Upper lobe of left lung (tissue), 6 donors: ENCODE results near the gene SEPSECS. TPM values are rescaled to one million over a fixed set of nuclear protein-coding genes. Genes with fewer than 3 reads are reported as not detected.
A peak's percentile ranks its signal among the peaks of the same experiment; 100 is the strongest.

Source experiments
- ATAC-seq, 2 donors: fragments of 200-7000 bp; cut with Tn5 transposase; one replicate each; pipeline ENCODE4 v1.9.1; 2022; ENCODE audit warnings: mild to moderate bottlenecking in 2 of 2, moderate library complexity in 2 of 2; ENCODE audit not compliant: low FRiP score in 2 of 2
- DNase-seq, 2 donors: peaks; one replicate each; pipeline ENCODE4 v3.0.0-alpha.2; 2019 to 2020
- H3K27ac ChIP-seq, 4 donors: fragments of 200-600 bp; sonication (generic); one replicate each; pipeline ENCODE4 v1.5.1; 2016 to 2019
- H3K27me3 ChIP-seq, 4 donors: fragments of 200-600 bp; sonication (generic); one replicate each; pipeline ENCODE4 v1.5.1; 2017 to 2019
- H3K36me3 ChIP-seq, 4 donors: fragments of 200-600 bp; sonication (generic); one replicate each; pipeline ENCODE4 v1.5.1; 2016 to 2019
- H3K4me1 ChIP-seq, 4 donors: fragments of 200-600 bp; sonication (generic); one replicate each; pipeline ENCODE4 v1.5.1; 2018 to 2019
- H3K4me3 ChIP-seq, 4 donors: fragments of 200-600 bp; sonication (generic); one replicate each; pipeline ENCODE4 v1.5.1; 2017 to 2019; ENCODE audit warnings: mild to moderate bottlenecking in 2 of 4, moderate library complexity in 1 of 4
- H3K9me3 ChIP-seq, 4 donors: fragments of 200-600 bp; sonication (generic); one replicate each; pipeline ENCODE4 v1.5.1; 2018 to 2019
- EP300 ChIP-seq, 4 donors: sonication (generic); formaldehyde crosslinking; IDR thresholded peaks; one replicate each; pipeline ENCODE4 v1.5.1; 2017; ENCODE audit warnings: antibody characterized with exemption in 4 of 4, control low read depth in 2 of 4
- POLR2A ChIP-seq, 4 donors: fragments of 450-650 bp; IDR thresholded peaks; one replicate each; pipeline ENCODE4 v1.5.1; 2016 to 2017; ENCODE audit warnings: antibody characterized with exemption in 4 of 4, mild to moderate bottlenecking in 2 of 4
- POLR2AphosphoS5 ChIP-seq, 2 donors: sonication (generic); formaldehyde crosslinking; IDR thresholded peaks; one replicate each; pipeline ENCODE4 v1.5.1; 2017; ENCODE audit warnings: antibody characterized with exemption in 2 of 2
- WGBS, 2 donors: methylation state at CpG; one replicate each; pipeline ENCODE4 v1.1.5; 2017 to 2018; 5-methylcytosine and 5-hydroxymethylcytosine counted together
- total RNA-seq, 6 donors: library from RNA; depleted of rRNA in 4 of 6; stranded (reverse); fragments of >200 nt in 4 of 6; gene quantifications; one replicate each; pipeline versions ENCODE4 v1.1.0 to v1.2.1, GENCODE V29; 2016 to 2021
- TF ChIP-seq, protein P1 (sequence below), 6 experiments: fragments of 450-650 bp in 4 of 6; fragments of 200-600 bp in 2 of 6; sonication (generic) in 2 of 6; IDR thresholded peaks; one replicate each; pipeline ENCODE4 v1.5.1; 2016 to 2019; ENCODE audit warnings: antibody characterized with exemption in 6 of 6
- donor health status: DM: no; HTN: no; CAD: no; lungs with moderate emphysema.
- donor health status: DM: no; HTN: yes; CAD: no; lungs with severe emphysema.

The SEPSECS gene
- total RNA-seq, 6 donors from 2014 or later, result 4.9 to 19.3 (median 8.9) TPM

GRCh38 chr4:25184056-25184455 is 23.8 kb upstream of the SEPSECS start:
- no peaks in the 10 kb centered on the region for H3K27me3 ChIP-seq
- H3K9me3 ChIP-seq, result no peaks in the 10 kb centered on the region
- DNase-seq (no peak), ATAC-seq (no peak)
- no peak overlapping the region for H3K4me3 ChIP-seq
- no peaks in the 10 kb centered on the region for H3K36me3 ChIP-seq
- WGBS, 2 donors, result 82 to 85% methylated on average over 4 of the region's 4 CpGs
- no peak overlapping the region for H3K27ac ChIP-seq
- TF ChIP-seq, protein P1, sequence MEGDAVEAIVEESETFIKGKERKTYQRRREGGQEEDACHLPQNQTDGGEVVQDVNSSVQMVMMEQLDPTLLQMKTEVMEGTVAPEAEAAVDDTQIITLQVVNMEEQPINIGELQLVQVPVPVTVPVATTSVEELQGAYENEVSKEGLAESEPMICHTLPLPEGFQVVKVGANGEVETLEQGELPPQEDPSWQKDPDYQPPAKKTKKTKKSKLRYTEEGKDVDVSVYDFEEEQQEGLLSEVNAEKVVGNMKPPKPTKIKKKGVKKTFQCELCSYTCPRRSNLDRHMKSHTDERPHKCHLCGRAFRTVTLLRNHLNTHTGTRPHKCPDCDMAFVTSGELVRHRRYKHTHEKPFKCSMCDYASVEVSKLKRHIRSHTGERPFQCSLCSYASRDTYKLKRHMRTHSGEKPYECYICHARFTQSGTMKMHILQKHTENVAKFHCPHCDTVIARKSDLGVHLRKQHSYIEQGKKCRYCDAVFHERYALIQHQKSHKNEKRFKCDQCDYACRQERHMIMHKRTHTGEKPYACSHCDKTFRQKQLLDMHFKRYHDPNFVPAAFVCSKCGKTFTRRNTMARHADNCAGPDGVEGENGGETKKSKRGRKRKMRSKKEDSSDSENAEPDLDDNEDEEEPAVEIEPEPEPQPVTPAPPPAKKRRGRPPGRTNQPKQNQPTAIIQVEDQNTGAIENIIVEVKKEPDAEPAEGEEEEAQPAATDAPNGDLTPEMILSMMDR (IDR thresholded peaks at IDR 0.05), result no peak
- TF ChIP-seq POLR2AphosphoS5 (IDR thresholded peaks at IDR 0.05), result no peak
- no peak for TF ChIP-seq POLR2A (IDR thresholded peaks at IDR 0.05)
- no peak for TF ChIP-seq EP300 (IDR thresholded peaks at IDR 0.05)
- H3K4me1 ChIP-seq, result no peaks in the 10 kb centered on the region

DNA sequence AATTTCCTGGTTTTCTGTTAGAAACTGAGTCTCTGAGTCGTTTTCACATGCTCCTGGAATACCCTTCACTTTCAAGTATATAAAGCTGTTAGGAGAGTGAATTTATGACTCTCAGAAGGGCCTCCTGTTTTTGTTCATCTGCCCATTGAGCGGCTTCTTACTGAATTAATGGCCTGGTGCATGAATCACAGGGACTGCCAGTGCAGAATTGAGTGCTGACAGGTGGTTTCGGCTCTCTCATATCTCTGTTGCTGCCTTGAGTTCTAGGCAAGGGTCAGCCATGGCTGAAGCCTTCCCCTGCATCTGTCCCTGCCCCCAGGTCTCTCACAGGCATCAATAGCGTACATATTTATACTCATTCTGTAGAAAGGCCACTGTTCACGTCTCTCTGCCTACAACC is 22.7 kb upstream of the SEPSECS start:
- TF ChIP-seq POLR2A (IDR thresholded peaks at IDR 0.05) (no peak), EP300 (IDR thresholded peaks at IDR 0.05) (no peak), POLR2AphosphoS5 (IDR thresholded peaks at IDR 0.05) (no peak)
- TF ChIP-seq, protein P1 (IDR thresholded peaks at IDR 0.05), result no peak
- Histone ChIP-seq H3K27me3 (no peaks in the 10 kb centered on the region), H3K4me3 (no peak overlapping the region), H3K4me1 (no peaks in the 10 kb centered on the region), H3K36me3 (no peaks in the 10 kb centered on the region), H3K9me3 (no peaks in the 10 kb centered on the region), H3K27ac (no peak overlapping the region)
- 87 to 92% methylated on average over 5 of the region's 5 CpGs for WGBS, 2 donors
- DNase-seq (no peak), ATAC-seq (no peak)

DNA sequence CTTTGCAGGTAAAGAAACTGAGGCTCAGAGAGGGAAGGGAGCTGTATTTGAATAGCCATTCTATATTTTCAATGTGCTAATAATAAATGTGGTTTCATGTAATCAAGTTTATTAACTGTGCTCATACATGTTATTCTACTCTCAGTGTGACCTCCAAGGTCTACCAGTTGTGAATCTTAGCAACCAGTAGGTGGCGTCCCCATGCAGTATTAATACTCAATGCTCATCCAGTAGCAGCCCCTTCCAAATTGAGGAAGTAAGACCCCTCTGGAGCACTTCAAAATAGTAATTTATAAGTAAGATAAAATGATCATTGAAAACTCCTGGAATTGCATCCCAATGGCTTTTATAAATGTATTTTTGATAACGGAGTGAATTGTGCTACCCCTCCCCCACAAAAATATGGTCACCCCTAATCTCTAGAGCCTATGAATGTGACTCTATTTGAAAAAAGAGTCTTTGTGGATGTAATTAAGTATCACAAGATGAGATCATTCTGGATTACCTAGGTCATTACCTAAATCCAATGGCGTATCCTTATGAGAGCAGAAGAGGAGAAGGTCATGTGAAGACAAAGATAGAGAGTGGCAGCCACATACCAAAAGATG is 20.4 kb upstream of the SEPSECS start:
- no peak for DNase-seq
- H3K27ac ChIP-seq, result no peak overlapping the region
- no peak overlapping the region for H3K4me3 ChIP-seq
- no peaks in the 10 kb centered on the region for H3K36me3 ChIP-seq
- H3K9me3 ChIP-seq, result no peaks in the 10 kb centered on the region
- H3K27me3 ChIP-seq, result no peaks in the 10 kb centered on the region
- ATAC-seq, result peak in 1 of 2 donors; percentile 75
- no peaks in the 10 kb centered on the region for H3K4me1 ChIP-seq
- WGBS, 2 donors, result 64 to 71% methylated on average over 3 of the region's 3 CpGs
- TF ChIP-seq, protein P1 (IDR thresholded peaks at IDR 0.05), result peak; percentile 22 to 64 (median 52)
- TF ChIP-seq POLR2A (IDR thresholded peaks at IDR 0.05) (no peak), EP300 (IDR thresholded peaks at IDR 0.05) (no peak)

DNA sequence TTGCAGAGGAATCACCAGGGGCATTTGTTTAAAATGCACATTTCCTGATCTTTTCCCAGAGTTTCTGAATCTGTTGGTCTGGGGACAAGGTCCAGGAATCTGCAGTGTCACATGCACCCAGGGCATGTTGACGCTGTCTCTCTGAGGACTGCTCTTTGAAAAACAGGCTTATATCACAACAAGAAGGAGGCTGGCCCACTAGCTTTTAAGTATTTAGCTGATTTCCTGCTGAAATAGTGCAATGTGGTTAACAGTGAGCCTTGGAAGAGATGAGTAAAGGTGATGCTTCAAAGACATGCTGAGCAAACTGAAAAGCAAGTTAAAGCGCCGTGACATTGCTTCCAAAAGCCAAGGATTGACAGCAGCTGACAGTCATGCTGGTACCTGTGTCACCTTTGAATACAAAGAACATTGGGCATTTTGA is 18.6 kb upstream of the SEPSECS start:
- no peaks in the 10 kb centered on the region for H3K36me3 ChIP-seq
- no peak for ATAC-seq
- H3K4me3 ChIP-seq, result no peak overlapping the region
- 85 to 88% methylated on average over 3 of the region's 3 CpGs for whole genome bisulfite sequencing, 2 donors
- peaks cover 0 to 7% (median 1%) of the 10 kb centered on the region in 4 donors for H3K4me1 ChIP-seq
- no peaks in the 10 kb centered on the region for H3K9me3 ChIP-seq
- TF ChIP-seq, protein P1 (IDR thresholded peaks at IDR 0.05), result no peak
- TF ChIP-seq POLR2AphosphoS5 (IDR thresholded peaks at IDR 0.05) (no peak), EP300 (IDR thresholded peaks at IDR 0.05) (no peak), POLR2A (IDR thresholded peaks at IDR 0.05) (no peak)
- no peak for DNase-seq
- no peak overlapping the region for H3K27ac ChIP-seq
- H3K27me3 ChIP-seq, result no peaks in the 10 kb centered on the region

DNA sequence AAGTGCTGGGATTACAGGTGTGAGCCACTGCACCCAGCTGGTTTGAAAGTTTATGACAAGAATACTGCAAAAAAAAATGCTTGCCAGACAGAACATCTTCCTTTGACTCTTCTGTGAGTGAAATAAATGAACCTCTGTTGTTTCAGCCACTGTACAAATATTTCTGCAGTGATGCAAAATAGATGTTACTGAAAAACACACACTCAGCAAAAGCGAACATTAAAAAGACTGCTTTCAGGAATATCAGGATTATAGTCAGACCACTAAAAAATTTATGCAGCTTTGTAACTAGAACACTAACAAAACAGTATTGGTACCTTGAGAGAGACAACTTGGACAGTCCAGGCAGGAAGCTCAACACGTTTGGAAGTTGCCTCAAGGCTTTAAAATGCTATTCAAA is 16.9 kb upstream of the SEPSECS start:
- TF ChIP-seq POLR2A (IDR thresholded peaks at IDR 0.05), result no peak
- no peak overlapping the region for H3K27ac ChIP-seq
- no peaks in the 10 kb centered on the region for H3K9me3 ChIP-seq
- H3K27me3 ChIP-seq, result no peaks in the 10 kb centered on the region
- ATAC-seq, result no peak
- WGBS, 2 donors, result 65 to 77% methylated on average over 2 of the region's 2 CpGs
- DNase-seq, result no peak
- H3K4me3 ChIP-seq, result no peak overlapping the region
- no peaks in the 10 kb centered on the region for H3K36me3 ChIP-seq
- peaks cover 5 to 16% (median 9%) of the 10 kb centered on the region in 4 donors for H3K4me1 ChIP-seq
